ENCODE data around the gene WDR11.

The WDR11 gene

DNA sequence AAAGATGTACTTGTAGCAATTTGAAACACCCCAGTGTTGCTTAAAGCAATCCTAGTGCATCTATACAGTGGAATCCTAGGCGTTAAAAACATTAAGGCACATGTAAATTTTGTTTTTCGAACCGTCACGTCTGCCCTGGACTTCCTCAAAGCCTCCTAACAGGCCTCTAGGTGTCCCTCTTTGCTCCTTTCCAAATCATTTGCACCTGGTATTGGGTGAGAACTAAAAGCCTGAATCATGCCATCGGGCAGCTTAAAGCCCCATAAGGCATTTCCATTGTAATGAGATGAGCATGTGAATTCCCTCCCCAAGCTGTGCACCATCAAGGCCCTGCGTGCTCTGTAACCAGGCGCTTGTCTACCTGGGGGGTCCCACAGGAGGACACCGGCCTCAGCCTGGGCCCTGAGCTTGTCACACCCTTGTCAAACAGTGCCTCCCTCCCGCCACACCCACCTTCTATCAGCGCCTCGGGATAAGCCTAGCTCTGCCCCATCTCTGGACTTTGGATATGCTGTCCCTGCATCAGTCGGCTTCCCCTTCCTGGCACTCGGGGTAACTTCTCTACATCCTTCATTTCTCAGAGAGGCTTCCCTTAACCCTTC, 89.2 kb downstream of the WDR11 start:
- no peak for TF ChIP-seq PAX5 (IDR thresholded peaks at IDR 0.05; ENCODE audit: insufficient read depth, low read length, severe bottlenecking)
- TF ChIP-seq POU2F2 (IDR thresholded peaks at IDR 0.05; ENCODE audit: low read depth, low read length), result no peak
- no peak for TF ChIP-seq POLR2AphosphoS5 (IDR thresholded peaks at IDR 0.05; ENCODE audit: low read depth, low read length)
- TF ChIP-seq TAF1 (IDR thresholded peaks at IDR 0.05; ENCODE audit: low read depth, low read length), result no peak
- TF ChIP-seq POLR2A (IDR thresholded peaks at IDR 0.05; ENCODE audit: low read depth, low read length), result no peak
- DNase-seq (ENCODE audit: insufficient read length, low spot score) (no peak), FAIRE-seq (no peak)

DNA sequence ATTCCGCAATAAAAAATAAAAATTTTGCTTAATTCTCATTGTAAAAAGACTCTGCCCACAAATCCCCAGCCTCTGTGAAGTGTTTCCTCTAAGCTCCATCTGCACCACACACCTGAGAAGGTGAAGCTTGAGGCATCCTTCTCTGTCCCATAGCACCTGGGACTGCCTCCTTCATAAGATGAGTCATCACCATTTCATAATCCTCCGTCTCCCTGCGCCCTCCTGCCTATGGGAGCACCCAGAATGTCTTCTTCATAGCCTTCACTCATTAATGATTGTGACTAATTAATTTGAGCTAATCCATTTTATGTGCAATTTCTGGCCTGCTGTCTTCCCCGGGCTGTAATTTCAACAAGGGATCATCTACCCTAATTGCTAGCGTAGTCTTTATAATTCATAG, 90.3 kb downstream of the WDR11 start:
- DNase-seq (ENCODE audit: insufficient read length, low spot score) (no peak), FAIRE-seq (no peak)
- TF ChIP-seq SPI1 (IDR thresholded peaks at IDR 0.05; ENCODE audit: low read depth, low read length) (no peak), PAX5 (IDR thresholded peaks at IDR 0.05; ENCODE audit: insufficient read depth, low read length, severe bottlenecking) (no peak), TAF1 (IDR thresholded peaks at IDR 0.05; ENCODE audit: low read depth, low read length) (no peak), POLR2A (IDR thresholded peaks at IDR 0.05; ENCODE audit: low read depth, low read length) (no peak), POLR2AphosphoS5 (IDR thresholded peaks at IDR 0.05; ENCODE audit: low read depth, low read length) (no peak), POU2F2 (IDR thresholded peaks at IDR 0.05; ENCODE audit: low read depth, low read length) (no peak)

DNA sequence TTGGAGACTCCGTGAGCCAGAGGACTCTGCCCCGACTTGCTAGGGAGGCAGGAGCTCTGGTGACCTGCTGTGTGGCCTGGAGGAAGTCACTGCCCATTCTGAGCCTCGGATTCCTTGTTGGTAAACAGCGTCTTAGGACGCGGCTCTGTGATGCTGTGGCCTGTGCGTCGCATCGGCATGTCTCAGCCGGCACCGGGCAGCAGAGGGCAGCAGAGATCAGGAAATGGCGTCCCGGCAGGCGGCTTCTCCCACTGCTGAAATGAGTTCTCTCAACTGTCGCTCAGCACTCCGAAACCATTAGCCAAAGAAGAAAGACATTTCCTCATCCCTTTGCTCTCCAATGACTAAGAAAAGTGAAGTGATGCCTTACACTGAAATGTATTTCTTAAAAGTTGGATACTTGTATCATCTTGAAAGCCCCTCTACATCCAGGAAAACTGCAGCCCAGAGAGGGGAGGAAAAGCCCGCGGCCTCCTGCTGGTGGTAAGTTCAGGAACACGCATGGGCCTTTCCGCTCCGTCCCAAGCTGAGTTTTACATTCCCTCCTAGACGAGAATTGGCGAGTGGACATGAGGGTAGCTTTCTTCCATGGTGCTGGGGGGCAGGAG, 91.7 kb downstream of the WDR11 start:
- DNase-seq (ENCODE audit: insufficient read length, low spot score) (peak; percentile 73), FAIRE-seq (peak; percentile 94)
- TF ChIP-seq POU2F2 (IDR thresholded peaks at IDR 0.05; ENCODE audit: low read depth, low read length), result 0 out of 2 replicates have a peak, but pooled peaks have one; percentile 38
- TF ChIP-seq SPI1 (IDR thresholded peaks at IDR 0.05; ENCODE audit: low read depth, low read length), result no peak

DNA sequence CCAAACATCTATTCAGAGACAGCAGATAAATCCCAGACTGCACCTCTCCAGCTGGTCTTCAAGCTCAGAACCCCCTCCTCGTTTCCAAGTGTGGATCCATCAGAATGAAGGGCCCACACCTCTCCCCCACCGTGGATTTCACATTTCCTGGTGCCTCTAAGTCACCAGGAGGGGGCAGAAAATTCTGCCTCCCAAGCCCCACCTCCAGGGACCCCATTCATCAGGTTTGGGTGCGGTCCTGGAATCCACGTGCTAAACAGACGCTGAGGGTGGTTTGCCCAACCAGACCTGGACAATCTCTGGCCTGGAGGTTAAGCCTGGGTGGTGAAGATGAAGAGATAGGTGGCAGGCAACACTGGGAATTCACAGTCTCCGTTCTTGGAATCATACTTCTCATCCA, 92.4 kb downstream of the WDR11 start:
- FAIRE-seq (no peak), DNase-seq (ENCODE audit: insufficient read length, low spot score) (no peak)
- no peak for TF ChIP-seq POU2F2 (IDR thresholded peaks at IDR 0.05; ENCODE audit: low read depth, low read length)
- TF ChIP-seq SPI1 (IDR thresholded peaks at IDR 0.05; ENCODE audit: low read depth, low read length), result no peak
- no peak for TF ChIP-seq POLR2AphosphoS5 (IDR thresholded peaks at IDR 0.05; ENCODE audit: low read depth, low read length)
- TF ChIP-seq PAX5 (IDR thresholded peaks at IDR 0.05; ENCODE audit: insufficient read depth, low read length, severe bottlenecking), result no peak
- no peak for TF ChIP-seq POLR2A (IDR thresholded peaks at IDR 0.05; ENCODE audit: low read depth, low read length)
- TF ChIP-seq TAF1 (IDR thresholded peaks at IDR 0.05; ENCODE audit: low read depth, low read length), result no peak

DNA sequence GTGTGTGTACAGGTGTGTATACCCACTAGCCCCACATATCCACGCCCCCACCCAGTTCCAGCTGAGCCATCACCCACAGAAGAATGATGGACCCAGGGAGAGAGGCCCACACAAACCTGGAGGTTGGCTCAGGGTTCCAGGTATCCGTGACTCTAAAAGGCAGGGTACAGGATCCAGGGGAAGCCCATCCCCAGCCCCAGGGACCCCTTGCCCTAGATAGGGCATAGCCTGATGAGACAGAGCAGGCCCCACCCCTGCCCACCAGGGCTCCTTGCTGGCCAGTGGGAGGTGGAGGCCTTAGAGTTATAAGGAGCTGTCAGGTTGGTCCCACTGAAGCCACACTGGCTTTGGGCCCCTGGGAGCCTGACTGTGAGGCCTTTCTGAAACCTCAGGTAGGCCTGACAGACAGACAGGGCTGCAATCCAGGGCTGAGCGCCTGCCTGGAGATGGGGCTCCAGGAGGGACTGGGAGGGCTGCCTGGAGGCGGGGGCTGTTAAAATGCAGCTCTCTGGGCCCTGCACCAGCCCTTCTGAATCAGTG, 93.5 kb downstream of the WDR11 start:
- DNase-seq (ENCODE audit: insufficient read length, low spot score) (no peak), FAIRE-seq (no peak)
- TF ChIP-seq TAF1 (IDR thresholded peaks at IDR 0.05; ENCODE audit: low read depth, low read length) (no peak), POLR2AphosphoS5 (IDR thresholded peaks at IDR 0.05; ENCODE audit: low read depth, low read length) (no peak), PAX5 (IDR thresholded peaks at IDR 0.05; ENCODE audit: insufficient read depth, low read length, severe bottlenecking) (no peak), POU2F2 (IDR thresholded peaks at IDR 0.05; ENCODE audit: low read depth, low read length) (no peak), POLR2A (IDR thresholded peaks at IDR 0.05; ENCODE audit: low read depth, low read length) (no peak), SPI1 (IDR thresholded peaks at IDR 0.05; ENCODE audit: low read depth, low read length) (no peak)

DNA sequence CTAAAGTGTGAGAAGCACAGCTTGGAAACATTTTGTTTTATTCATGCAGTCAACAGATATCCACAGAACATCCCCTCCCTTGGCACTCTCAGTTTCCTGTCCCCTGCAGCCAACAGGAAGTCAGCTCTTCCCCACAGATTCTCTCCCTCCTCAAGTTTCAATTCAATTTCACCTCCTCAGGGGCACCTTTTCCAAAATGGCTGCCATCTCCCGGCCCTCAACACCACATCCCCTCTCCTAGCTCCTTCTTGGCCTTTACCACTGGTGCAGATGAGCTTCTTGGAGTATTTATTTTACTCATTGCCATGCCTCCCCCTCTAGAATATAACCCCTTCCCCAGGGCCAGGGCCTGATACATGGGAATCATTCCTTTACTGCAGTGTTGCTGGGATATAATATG, 94.0 kb downstream of the WDR11 start:
- TF ChIP-seq POLR2A (IDR thresholded peaks at IDR 0.05; ENCODE audit: low read depth, low read length) (no peak), POU2F2 (IDR thresholded peaks at IDR 0.05; ENCODE audit: low read depth, low read length) (no peak), TAF1 (IDR thresholded peaks at IDR 0.05; ENCODE audit: low read depth, low read length) (no peak), PAX5 (IDR thresholded peaks at IDR 0.05; ENCODE audit: insufficient read depth, low read length, severe bottlenecking) (no peak), POLR2AphosphoS5 (IDR thresholded peaks at IDR 0.05; ENCODE audit: low read depth, low read length) (no peak), SPI1 (IDR thresholded peaks at IDR 0.05; ENCODE audit: low read depth, low read length) (no peak)
- FAIRE-seq (no peak), DNase-seq (ENCODE audit: insufficient read length, low spot score) (no peak)

DNA sequence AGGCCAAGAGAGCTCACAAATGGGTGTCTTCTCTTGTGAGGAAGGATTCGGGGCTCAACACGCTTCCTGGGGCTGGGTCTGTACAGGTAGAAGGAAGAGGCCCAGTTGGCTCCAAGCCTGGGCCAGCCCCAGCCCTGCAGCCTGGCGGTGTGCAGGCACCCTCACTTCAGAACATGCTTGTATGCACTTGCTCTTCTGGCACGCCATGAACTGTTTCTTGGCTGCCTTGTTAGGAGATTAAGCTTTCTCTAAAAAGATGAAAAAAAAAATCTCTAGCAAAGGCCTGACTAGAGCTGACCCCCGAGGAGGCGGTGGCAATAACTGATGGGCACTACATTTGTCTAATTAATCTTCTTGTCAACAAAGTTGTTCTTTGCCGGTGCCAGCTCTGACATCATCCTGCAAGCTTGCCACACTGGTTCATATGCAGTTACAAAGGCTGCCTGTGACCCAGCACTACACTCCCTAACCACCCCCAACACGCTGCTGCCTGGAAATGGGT, 94.7 kb downstream of the WDR11 start:
- DNase-seq (ENCODE audit: insufficient read length, low spot score) (no peak), FAIRE-seq (no peak)
- no peak for TF ChIP-seq POU2F2 (IDR thresholded peaks at IDR 0.05; ENCODE audit: low read depth, low read length)
- no peak for TF ChIP-seq POLR2A (IDR thresholded peaks at IDR 0.05; ENCODE audit: low read depth, low read length)
- TF ChIP-seq TAF1 (IDR thresholded peaks at IDR 0.05; ENCODE audit: low read depth, low read length), result no peak
- no peak for TF ChIP-seq PAX5 (IDR thresholded peaks at IDR 0.05; ENCODE audit: insufficient read depth, low read length, severe bottlenecking)
- no peak for TF ChIP-seq POLR2AphosphoS5 (IDR thresholded peaks at IDR 0.05; ENCODE audit: low read depth, low read length)
- no peak for TF ChIP-seq SPI1 (IDR thresholded peaks at IDR 0.05; ENCODE audit: low read depth, low read length)

DNA sequence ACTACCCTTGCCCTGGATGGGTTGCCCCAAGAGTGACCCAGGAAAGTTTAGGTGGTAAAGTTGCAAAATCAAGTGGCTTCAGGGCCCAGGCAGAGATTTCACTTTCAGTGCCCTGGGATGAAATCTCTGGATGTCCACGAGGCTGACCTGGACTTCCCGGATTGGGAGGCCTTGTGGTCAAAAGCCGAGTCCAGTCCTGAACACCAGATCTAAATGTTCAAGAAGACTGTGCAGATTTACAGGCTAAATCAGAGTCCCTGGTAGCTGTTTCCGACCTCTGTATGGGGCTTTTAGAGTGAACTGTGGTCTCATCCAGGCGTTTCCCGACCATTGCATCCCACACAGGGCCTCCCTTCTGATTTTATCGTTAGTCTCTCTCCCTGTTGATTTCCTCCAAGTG, 95.3 kb downstream of the WDR11 start:
- TF ChIP-seq TAF1 (IDR thresholded peaks at IDR 0.05; ENCODE audit: low read depth, low read length) (no peak), PAX5 (IDR thresholded peaks at IDR 0.05; ENCODE audit: insufficient read depth, low read length, severe bottlenecking) (no peak), POU2F2 (IDR thresholded peaks at IDR 0.05; ENCODE audit: low read depth, low read length) (no peak), POLR2A (IDR thresholded peaks at IDR 0.05; ENCODE audit: low read depth, low read length) (no peak), POLR2AphosphoS5 (IDR thresholded peaks at IDR 0.05; ENCODE audit: low read depth, low read length) (no peak), SPI1 (IDR thresholded peaks at IDR 0.05; ENCODE audit: low read depth, low read length) (no peak)
- FAIRE-seq (no peak), DNase-seq (ENCODE audit: insufficient read length, low spot score) (no peak)

DNA sequence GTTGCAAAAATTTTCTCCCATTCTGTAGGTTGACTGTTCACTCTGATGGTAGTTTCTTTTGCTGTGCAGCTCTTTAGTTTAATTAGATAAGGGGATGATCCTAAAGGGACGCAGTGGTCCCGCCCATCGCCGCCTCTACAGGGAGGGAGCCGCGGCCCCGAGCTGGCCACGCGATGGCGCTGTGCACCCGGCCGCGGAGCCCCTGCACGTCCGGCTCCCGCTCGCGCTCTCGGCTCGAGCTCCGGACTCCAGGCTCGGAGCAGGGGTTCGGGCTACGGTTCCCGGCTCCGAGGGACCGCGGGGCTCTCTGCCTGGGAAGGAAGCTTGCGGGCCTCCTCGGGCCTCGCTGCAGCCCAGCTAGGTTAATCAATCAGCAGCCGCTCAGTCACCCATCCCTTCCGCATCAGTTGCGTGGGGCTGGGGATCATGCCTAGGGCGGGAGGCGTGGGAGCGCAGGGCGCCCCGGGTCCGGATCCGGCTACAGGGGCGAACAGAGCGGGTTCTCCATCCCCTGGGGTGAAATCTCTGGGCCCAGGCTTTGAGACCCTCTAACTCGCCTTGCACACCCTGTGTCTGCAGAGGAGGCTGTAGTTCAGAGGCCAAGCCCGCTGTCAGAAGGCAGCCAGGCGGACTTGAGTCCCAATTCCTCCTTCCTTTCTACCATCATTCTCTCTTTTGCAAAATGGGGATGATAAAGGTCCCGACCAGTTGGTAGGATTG, 97.9 kb downstream of the WDR11 start:
- DNase-seq (ENCODE audit: insufficient read length, low spot score) (peak; percentile 82), FAIRE-seq (peak; percentile 72)
- no peak for TF ChIP-seq SPI1 (IDR thresholded peaks at IDR 0.05; ENCODE audit: low read depth, low read length)
